Measurements from ENCODE around the gene NUDCD3. TPM values are rescaled to one million over a fixed set of nuclear protein-coding genes. Genes with fewer than 3 reads are reported as not detected.
A peak's percentile ranks its signal among the peaks of the same experiment; 100 is the strongest.

The NUDCD3 gene
- total RNA-seq, 1 experiment from 2014 or later = 94.6 TPM

DNA sequence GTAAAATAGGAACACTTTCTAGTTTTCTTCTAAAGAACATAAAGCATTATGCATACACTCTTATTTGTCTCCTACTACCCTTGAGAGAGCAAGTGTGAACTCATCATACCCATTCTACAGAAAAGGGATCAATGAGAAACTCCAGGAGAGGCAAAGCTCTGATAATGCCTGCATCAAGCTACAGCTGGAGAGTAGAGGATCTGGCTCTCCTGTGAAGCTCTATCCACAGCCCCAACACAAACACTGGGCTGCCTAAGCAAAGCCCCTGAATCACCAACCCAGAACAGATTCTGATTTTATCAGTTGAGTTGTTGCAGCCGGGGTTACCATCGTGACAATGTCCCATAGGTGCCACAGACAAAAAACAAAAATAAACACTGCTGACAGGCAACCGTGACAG, 74.9 kb downstream of the NUDCD3 start (continued):
- TF ChIP-seq TCF7L2 (IDR thresholded peaks at IDR 0.05; ENCODE audit: borderline replicate concordance, extremely low read depth, insufficient read depth, insufficient read length) (no peak), CBX3 (IDR thresholded peaks at IDR 0.05; ENCODE audit: low read depth) (no peak)

GRCh38 chr7:44415047-44415446, 75.4 kb downstream of the NUDCD3 start:
- no peak for DNase-seq (ENCODE audit: low read depth, low spot score)
- peaks cover 4% of the 10 kb centered on the region; the same call in 1 of the 2 replicates for H4K20me1 ChIP-seq (ENCODE audit: insufficient read depth)
- H3K4me3 ChIP-seq (replicated peaks in 1 of 2; ENCODE audit: low read depth in 1 of 2, low read length in 2 of 2) = peak overlapping the region in 1 of 2 experiments; percentile 12; a peak in 1 of 4 replicates
- peaks cover 0 to 5% of the 10 kb centered on the region in 2 experiments; a peak in 1 of 4 replicates for H3K9me3 ChIP-seq (ENCODE audit: control insufficient read depth in 1 of 2, insufficient read depth in 1 of 2, low read depth in 1 of 2, low read length in 2 of 2)
- BruUV-seq (replicated peaks) = no TSS peak
- no peaks in the 10 kb centered on the region for H3K9me2 ChIP-seq (ENCODE audit: insufficient read depth)
- ATAC-seq = peak; percentile 68; the same call in 1 of the 2 replicates
- no peak overlapping the region for H3K27ac ChIP-seq (ENCODE audit: low read depth, low read length)
- H3K9ac ChIP-seq (ENCODE audit: low read length) = no peak overlapping the region
- peaks cover 22% of the 10 kb centered on the region for H3K79me2 ChIP-seq (ENCODE audit: insufficient read depth, low read length)
- ChIA-PET RAD21 (ENCODE audit: low non-redundant PET in 1 of 2, low total read pairs in 2 of 2, uncharacterized antibody in 2 of 2, unreplicated experiment in 2 of 2) (no interaction called here), CTCF (no interaction called here), POLR2A (no interaction called here)
- intact Hi-C loops (cut with micrococcal nuclease) = no loop called here
- no peaks in the 10 kb centered on the region for H3K27me3 ChIP-seq (ENCODE audit: insufficient read depth, low read length)
- no peak overlapping the region for H2AFZ ChIP-seq (ENCODE audit: low read depth, low read length, poor library complexity, severe bottlenecking)
- peak overlapping the region; percentile 54 for H3K4me2 ChIP-seq (ENCODE audit: low read length)
- peaks cover 9 to 21% of the 10 kb centered on the region in 2 experiments; a peak in 3 of 4 replicates for H3K4me1 ChIP-seq (ENCODE audit: control insufficient read depth in 1 of 2, insufficient read depth in 2 of 2, low read length in 2 of 2)
- H3K36me3 ChIP-seq (ENCODE audit: control insufficient read depth in 1 of 2, insufficient read depth in 2 of 2, low read length in 2 of 2) = peaks cover 0 to 13% of the 10 kb centered on the region in 2 experiments; a peak in 1 of 4 replicates
- TF ChIP-seq YY1 (IDR thresholded peaks at IDR 0.05; ENCODE audit: extremely low read depth, insufficient replicate concordance, low read depth, low read length) (no peak), FOSL1 (IDR thresholded peaks at IDR 0.05; ENCODE audit: low read depth) (peak; percentile 60), RAD21 (IDR thresholded peaks at IDR 0.05; ENCODE audit: low read depth) (no peak), CEBPB (IDR thresholded peaks at IDR 0.05; ENCODE audit: low read depth) (no peak), POLR2AphosphoS5 (IDR thresholded peaks at IDR 0.05; ENCODE audit: low read depth, low read length) (no peak), POLR2A (IDR thresholded peaks at IDR 0.05; ENCODE audit: borderline replicate concordance, extremely low read depth, insufficient read depth, insufficient read length) (no peak), ELF1 (IDR thresholded peaks at IDR 0.05; ENCODE audit: borderline replicate concordance, low read depth) (no peak), SIN3A (IDR thresholded peaks at IDR 0.05; ENCODE audit: low read depth) (peak; percentile 29; the same call in 1 of the 2 replicates), SP1 (IDR thresholded peaks at IDR 0.05; ENCODE audit: low read depth) (no peak), EZH2 (IDR thresholded peaks at IDR 0.05) (no peak), ZNF274 (IDR thresholded peaks at IDR 0.05; ENCODE audit: low read depth, low read length) (no peak), TCF7L2 (IDR thresholded peaks at IDR 0.05; ENCODE audit: borderline replicate concordance, extremely low read depth, insufficient read depth, insufficient read length) (no peak), CTCF (IDR thresholded peaks at IDR 0.05 in 2 of 3, conservative IDR thresholded peaks at IDR 0.05 in 1 of 3; ENCODE audit: borderline replicate concordance in 1 of 3, insufficient read depth in 1 of 3, low read depth in 2 of 3, low read length in 2 of 3) (no peak)
- TF ChIP-seq, protein P1, sequence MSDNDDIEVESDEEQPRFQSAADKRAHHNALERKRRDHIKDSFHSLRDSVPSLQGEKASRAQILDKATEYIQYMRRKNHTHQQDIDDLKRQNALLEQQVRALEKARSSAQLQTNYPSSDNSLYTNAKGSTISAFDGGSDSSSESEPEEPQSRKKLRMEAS (IDR thresholded peaks at IDR 0.05) = no peak
- TF ChIP-seq, protein P2, sequence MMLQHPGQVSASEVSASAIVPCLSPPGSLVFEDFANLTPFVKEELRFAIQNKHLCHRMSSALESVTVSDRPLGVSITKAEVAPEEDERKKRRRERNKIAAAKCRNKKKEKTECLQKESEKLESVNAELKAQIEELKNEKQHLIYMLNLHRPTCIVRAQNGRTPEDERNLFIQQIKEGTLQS (IDR thresholded peaks at IDR 0.05) = no peak
- TF ChIP-seq, protein P3, sequence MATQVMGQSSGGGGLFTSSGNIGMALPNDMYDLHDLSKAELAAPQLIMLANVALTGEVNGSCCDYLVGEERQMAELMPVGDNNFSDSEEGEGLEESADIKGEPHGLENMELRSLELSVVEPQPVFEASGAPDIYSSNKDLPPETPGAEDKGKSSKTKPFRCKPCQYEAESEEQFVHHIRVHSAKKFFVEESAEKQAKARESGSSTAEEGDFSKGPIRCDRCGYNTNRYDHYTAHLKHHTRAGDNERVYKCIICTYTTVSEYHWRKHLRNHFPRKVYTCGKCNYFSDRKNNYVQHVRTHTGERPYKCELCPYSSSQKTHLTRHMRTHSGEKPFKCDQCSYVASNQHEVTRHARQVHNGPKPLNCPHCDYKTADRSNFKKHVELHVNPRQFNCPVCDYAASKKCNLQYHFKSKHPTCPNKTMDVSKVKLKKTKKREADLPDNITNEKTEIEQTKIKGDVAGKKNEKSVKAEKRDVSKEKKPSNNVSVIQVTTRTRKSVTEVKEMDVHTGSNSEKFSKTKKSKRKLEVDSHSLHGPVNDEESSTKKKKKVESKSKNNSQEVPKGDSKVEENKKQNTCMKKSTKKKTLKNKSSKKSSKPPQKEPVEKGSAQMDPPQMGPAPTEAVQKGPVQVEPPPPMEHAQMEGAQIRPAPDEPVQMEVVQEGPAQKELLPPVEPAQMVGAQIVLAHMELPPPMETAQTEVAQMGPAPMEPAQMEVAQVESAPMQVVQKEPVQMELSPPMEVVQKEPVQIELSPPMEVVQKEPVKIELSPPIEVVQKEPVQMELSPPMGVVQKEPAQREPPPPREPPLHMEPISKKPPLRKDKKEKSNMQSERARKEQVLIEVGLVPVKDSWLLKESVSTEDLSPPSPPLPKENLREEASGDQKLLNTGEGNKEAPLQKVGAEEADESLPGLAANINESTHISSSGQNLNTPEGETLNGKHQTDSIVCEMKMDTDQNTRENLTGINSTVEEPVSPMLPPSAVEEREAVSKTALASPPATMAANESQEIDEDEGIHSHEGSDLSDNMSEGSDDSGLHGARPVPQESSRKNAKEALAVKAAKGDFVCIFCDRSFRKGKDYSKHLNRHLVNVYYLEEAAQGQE (IDR thresholded peaks at IDR 0.05; ENCODE audit: low read depth) = no peak
- TF ChIP-seq, protein P4, sequence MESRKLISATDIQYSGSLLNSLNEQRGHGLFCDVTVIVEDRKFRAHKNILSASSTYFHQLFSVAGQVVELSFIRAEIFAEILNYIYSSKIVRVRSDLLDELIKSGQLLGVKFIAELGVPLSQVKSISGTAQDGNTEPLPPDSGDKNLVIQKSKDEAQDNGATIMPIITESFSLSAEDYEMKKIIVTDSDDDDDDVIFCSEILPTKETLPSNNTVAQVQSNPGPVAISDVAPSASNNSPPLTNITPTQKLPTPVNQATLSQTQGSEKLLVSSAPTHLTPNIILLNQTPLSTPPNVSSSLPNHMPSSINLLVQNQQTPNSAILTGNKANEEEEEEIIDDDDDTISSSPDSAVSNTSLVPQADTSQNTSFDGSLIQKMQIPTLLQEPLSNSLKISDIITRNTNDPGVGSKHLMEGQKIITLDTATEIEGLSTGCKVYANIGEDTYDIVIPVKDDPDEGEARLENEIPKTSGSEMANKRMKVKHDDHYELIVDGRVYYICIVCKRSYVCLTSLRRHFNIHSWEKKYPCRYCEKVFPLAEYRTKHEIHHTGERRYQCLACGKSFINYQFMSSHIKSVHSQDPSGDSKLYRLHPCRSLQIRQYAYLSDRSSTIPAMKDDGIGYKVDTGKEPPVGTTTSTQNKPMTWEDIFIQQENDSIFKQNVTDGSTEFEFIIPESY (IDR thresholded peaks at IDR 0.05; ENCODE audit: extremely low read depth, insufficient replicate concordance, low read length) = no peak
